SK-N-SH (cell line): ENCODE results near the gene MYO3A. TPM values are rescaled to one million over a fixed set of nuclear protein-coding genes. Genes with fewer than 3 reads are reported as not detected.

Experiments
- CTCF ChIA-PET: fragments of 300-600, 350-600 bp; formaldehyde crosslinking; extraction: SDS; loops from one replicate; lab custom pipeline; 2021; lab: Yijun Ruan, JAX
- POLR2A ChIA-PET: fragments of 350-600 bp; sonication (Branson Sonifier 250); formaldehyde crosslinking; extraction: SDS; loops from one replicate; lab custom pipeline; 2020; ENCODE audit warnings: antibody characterized with exemption, inconsistent platforms; lab: Yijun Ruan, JAX
- DNase-seq: peaks from one replicate; pipeline ENCODE4 v3.0.0; 2012
- H2AFZ ChIP-seq: fragments of 200-600 bp; sonication (generic); 2 replicates; pipeline ENCODE4 v1.8.1; 2016; ENCODE audit warnings: antibody characterized with exemption, mild to moderate bottlenecking, low read depth
- H3F3A ChIP-seq: fragments of 200-600 bp; sonication (generic); replicated peaks from 2 replicates; pipeline ENCODE3; 2016; ENCODE audit warnings: antibody characterized with exemption, mild to moderate bottlenecking; ENCODE audit not compliant: insufficient read depth
- H3K27ac ChIP-seq, 2 experiments: fragments of 200-500 bp in 1 of 2; fragments of 200-600 bp in 1 of 2; sonication (Bioruptor generic) in 1 of 2; sonication (generic), shearing (Covaris generic) in 1 of 2; 2 replicates each; pipeline versions ENCODE4 v1.5.1 to v1.6.1; 2014 to 2016; ENCODE audit warnings: low read depth in 2 of 2, inconsistent platforms in 1 of 2, low read length in 1 of 2, mild to moderate bottlenecking in 1 of 2, mixed read lengths in 1 of 2
- H3K27me3 ChIP-seq: fragments of 200-600 bp; sonication (generic), shearing (Covaris generic); 2 replicates; pipeline ENCODE4 v1.6.1; 2016; ENCODE audit warnings: mixed run types; ENCODE audit not compliant: insufficient read depth
- H3K36me3 ChIP-seq, 2 experiments: fragments of 200-500 bp in 1 of 2; fragments of 200-600 bp in 1 of 2; sonication (Bioruptor generic) in 1 of 2; sonication (generic) in 1 of 2; replicated peaks in 1 of 2; 2 replicates each; pipeline versions ENCODE3 to v1.5.1; 2014 to 2016; ENCODE audit warnings: low read length in 1 of 2, mild to moderate bottlenecking in 1 of 2; ENCODE audit not compliant: insufficient read depth in 2 of 2, control insufficient read depth in 1 of 2
- H3K4me1 ChIP-seq, 2 experiments: fragments of 200-500 bp in 1 of 2; fragments of 200-600 bp in 1 of 2; sonication (Bioruptor generic) in 1 of 2; sonication (generic), shearing (Covaris generic) in 1 of 2; 2 replicates each; pipeline versions ENCODE4 v1.5.1 to v1.6.1; 2014 to 2016; ENCODE audit warnings: low read depth in 1 of 2, low read length in 1 of 2, mixed run types in 1 of 2; ENCODE audit not compliant: insufficient read depth in 2 of 2, control insufficient read depth in 1 of 2
- H3K4me2 ChIP-seq: fragments of 200-600 bp; sonication (generic), shearing (Covaris generic); 2 replicates; pipeline ENCODE4 v1.6.1; 2017; ENCODE audit warnings: mixed run types
- H3K4me3 ChIP-seq, 2 experiments: fragments of 200-500 bp in 1 of 2; fragments of 200-600 bp in 1 of 2; sonication (Bioruptor generic) in 1 of 2; sonication (generic), shearing (Covaris generic) in 1 of 2; 2 replicates each; pipeline versions ENCODE4 v1.5.1 to v1.8.1; 2014 to 2016; ENCODE audit warnings: low read depth in 2 of 2, inconsistent platforms in 1 of 2, low read length in 1 of 2, mild to moderate bottlenecking in 1 of 2, mixed read lengths in 1 of 2, moderate library complexity in 1 of 2
- H3K79me2 ChIP-seq: fragments of 200-600 bp; sonication (generic); 2 replicates; pipeline ENCODE4 v1.8.1; 2017; ENCODE audit warnings: mild to moderate bottlenecking; ENCODE audit not compliant: insufficient read depth
- H3K9ac ChIP-seq: fragments of 200-600 bp; sonication (generic); 2 replicates; pipeline ENCODE4 v1.6.1; 2017; ENCODE audit warnings: mixed run types
- H3K9me2 ChIP-seq: fragments of 200-600 bp; sonication (generic); 2 replicates; pipeline ENCODE4 v1.6.1; 2017; ENCODE audit warnings: mixed run types
- H3K9me3 ChIP-seq: fragments of 200-600 bp; sonication (generic); 2 replicates; pipeline ENCODE4 v1.6.1; 2017; ENCODE audit warnings: mixed run types, mild to moderate bottlenecking, moderate library complexity
- H4K20me1 ChIP-seq: fragments of 200-600 bp; sonication (generic); 2 replicates; pipeline ENCODE4 v1.6.1; 2017; ENCODE audit warnings: mild to moderate bottlenecking, mixed run types; ENCODE audit not compliant: insufficient read depth
- CHD2 ChIP-seq: fragments of 150-350 bp; IDR thresholded peaks from 2 replicates; pipeline ENCODE4 v1.6.1; 2018; ENCODE audit warnings: low read length; ENCODE audit not compliant: partially characterized antibody
- EP300 ChIP-seq, 2 experiments: IDR thresholded peaks; 2 replicates each; pipeline versions ENCODE4 v1.4.0 to v1.6.1; 2012; ENCODE audit warnings: borderline replicate concordance in 1 of 2, low read depth in 1 of 2, low read length in 1 of 2
- EZH2phosphoT487 ChIP-seq: fragments of 200-600 bp; sonication (generic); IDR thresholded peaks from 2 replicates; pipeline ENCODE4 v1.6.1; 2017; ENCODE audit warnings: low read depth, mixed run types, mild to moderate bottlenecking, antibody characterized with exemption, moderate library complexity, borderline replicate concordance
- FOXM1 ChIP-seq: IDR thresholded peaks from 2 replicates; pipeline ENCODE4 v1.4.0; 2012; ENCODE audit warnings: low read depth, mild to moderate bottlenecking
- GATA2 ChIP-seq: sonication (generic); formaldehyde crosslinking; IDR thresholded peaks from 2 replicates; pipeline ENCODE4 v1.5.0; 2020; ENCODE audit warnings: mild to moderate bottlenecking, missing genetic modification reagents
- MEF2A ChIP-seq: IDR thresholded peaks from 2 replicates; pipeline ENCODE4 v1.4.0; 2012; ENCODE audit warnings: low read depth, borderline replicate concordance
- NFIC ChIP-seq: IDR thresholded peaks from 2 replicates; pipeline ENCODE4 v1.4.0; 2012; ENCODE audit warnings: borderline replicate concordance
- RAD21 ChIP-seq: IDR thresholded peaks from 2 replicates; pipeline ENCODE4 v1.6.1; 2012; ENCODE audit warnings: mild to moderate bottlenecking, low read length
- RXRA ChIP-seq: IDR thresholded peaks from 2 replicates; pipeline ENCODE4 v1.4.0; 2012; ENCODE audit warnings: low read depth, mild to moderate bottlenecking, borderline replicate concordance
- SMC3 ChIP-seq: IDR thresholded peaks from 2 replicates; pipeline ENCODE4 v1.6.1; 2012; ENCODE audit warnings: low read depth, low read length, improper control_type of control experiment
- TAF1 ChIP-seq: IDR thresholded peaks from 2 replicates; pipeline ENCODE4 v1.6.1; 2012; ENCODE audit warnings: low read depth, mild to moderate bottlenecking, low read length, moderate library complexity, borderline replicate concordance
- TEAD4 ChIP-seq: IDR thresholded peaks from 2 replicates; pipeline ENCODE4 v1.4.0; 2012; ENCODE audit warnings: mild to moderate bottlenecking, borderline replicate concordance; ENCODE audit not compliant: insufficient read depth
- USF1 ChIP-seq: IDR thresholded peaks from 2 replicates; pipeline ENCODE4 v1.4.0; 2012; ENCODE audit warnings: low read depth, borderline replicate concordance
- USF2 ChIP-seq: fragments of 150-350 bp; IDR thresholded peaks from 2 replicates; pipeline ENCODE4 v1.6.1; 2017; ENCODE audit warnings: antibody characterized with exemption, low read length, low read depth, borderline replicate concordance
- WGBS: methylation state at CpG from one replicate; pipeline ENCODE4 v1.1.6; 2017; ENCODE audit warnings: low lambda C conversion rate; 5-methylcytosine and 5-hydroxymethylcytosine counted together
- polyA plus RNA-seq, 3 experiments: library from polyadenylated mRNA; depleted of rRNA; stranded (reverse); fragments of >200 nt; gene quantifications; 2 replicates each; pipeline ENCODE4 v1.2.3, GENCODE V29; 2012
- TF ChIP-seq, protein P1 (sequence below): IDR thresholded peaks from 2 replicates; pipeline ENCODE4 v1.6.1; 2012; ENCODE audit warnings: mild to moderate bottlenecking, low read depth, low read length, moderate library complexity
- TF ChIP-seq, protein P2 (sequence below): fragments of 200-600 bp; sonication (generic); IDR thresholded peaks from 2 replicates; pipeline ENCODE4 v1.6.1; 2017; ENCODE audit warnings: antibody characterized with exemption, mild to moderate bottlenecking, moderate library complexity

Gene MYO3A
- polyA plus RNA-seq, 1 of the 3 experiments (the other 2 are of a cell fraction), result not detected

- ChIA-PET CTCF (no interaction called here), POLR2A (no interaction called here)
- WGBS, result 2% methylated on average over 5 of the region's 5 CpGs
These were observed 309.3 kb downstream of the MYO3A start for GRCh38 chr10:26243351-26243720.

More at GRCh38 chr10:26243351-26243720, 309.3 kb downstream of the MYO3A start:
- no peaks in the 10 kb centered on the region for H3K9me2 ChIP-seq
- no peak overlapping the region for H3K4me2 ChIP-seq
- no peaks in the 10 kb centered on the region for H3K79me2 ChIP-seq
- no peaks in the 10 kb centered on the region for H4K20me1 ChIP-seq
- DNase-seq, result no peak
- no peak for TF ChIP-seq TAF1
- no peak for TF ChIP-seq MEF2A
- no peak for TF ChIP-seq USF1
- TF ChIP-seq NFIC, result no peak
- TF ChIP-seq USF2, result no peak
- TF ChIP-seq TEAD4, result no peak
- no peak for TF ChIP-seq CHD2
- no peak for TF ChIP-seq RXRA
- TF ChIP-seq EP300 (IDR thresholded peaks at IDR 0.05; ENCODE audit: borderline replicate concordance in 1 of 2, low read depth in 1 of 2, low read length in 1 of 2), result no peak
- TF ChIP-seq SMC3, result no peak
- TF ChIP-seq GATA2 (CRISPR knock-in tag), result no peak
- TF ChIP-seq EZH2phosphoT487, result no peak
- no peak for TF ChIP-seq RAD21
- TF ChIP-seq, protein P1, sequence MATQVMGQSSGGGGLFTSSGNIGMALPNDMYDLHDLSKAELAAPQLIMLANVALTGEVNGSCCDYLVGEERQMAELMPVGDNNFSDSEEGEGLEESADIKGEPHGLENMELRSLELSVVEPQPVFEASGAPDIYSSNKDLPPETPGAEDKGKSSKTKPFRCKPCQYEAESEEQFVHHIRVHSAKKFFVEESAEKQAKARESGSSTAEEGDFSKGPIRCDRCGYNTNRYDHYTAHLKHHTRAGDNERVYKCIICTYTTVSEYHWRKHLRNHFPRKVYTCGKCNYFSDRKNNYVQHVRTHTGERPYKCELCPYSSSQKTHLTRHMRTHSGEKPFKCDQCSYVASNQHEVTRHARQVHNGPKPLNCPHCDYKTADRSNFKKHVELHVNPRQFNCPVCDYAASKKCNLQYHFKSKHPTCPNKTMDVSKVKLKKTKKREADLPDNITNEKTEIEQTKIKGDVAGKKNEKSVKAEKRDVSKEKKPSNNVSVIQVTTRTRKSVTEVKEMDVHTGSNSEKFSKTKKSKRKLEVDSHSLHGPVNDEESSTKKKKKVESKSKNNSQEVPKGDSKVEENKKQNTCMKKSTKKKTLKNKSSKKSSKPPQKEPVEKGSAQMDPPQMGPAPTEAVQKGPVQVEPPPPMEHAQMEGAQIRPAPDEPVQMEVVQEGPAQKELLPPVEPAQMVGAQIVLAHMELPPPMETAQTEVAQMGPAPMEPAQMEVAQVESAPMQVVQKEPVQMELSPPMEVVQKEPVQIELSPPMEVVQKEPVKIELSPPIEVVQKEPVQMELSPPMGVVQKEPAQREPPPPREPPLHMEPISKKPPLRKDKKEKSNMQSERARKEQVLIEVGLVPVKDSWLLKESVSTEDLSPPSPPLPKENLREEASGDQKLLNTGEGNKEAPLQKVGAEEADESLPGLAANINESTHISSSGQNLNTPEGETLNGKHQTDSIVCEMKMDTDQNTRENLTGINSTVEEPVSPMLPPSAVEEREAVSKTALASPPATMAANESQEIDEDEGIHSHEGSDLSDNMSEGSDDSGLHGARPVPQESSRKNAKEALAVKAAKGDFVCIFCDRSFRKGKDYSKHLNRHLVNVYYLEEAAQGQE, result no peak
- TF ChIP-seq, protein P2, sequence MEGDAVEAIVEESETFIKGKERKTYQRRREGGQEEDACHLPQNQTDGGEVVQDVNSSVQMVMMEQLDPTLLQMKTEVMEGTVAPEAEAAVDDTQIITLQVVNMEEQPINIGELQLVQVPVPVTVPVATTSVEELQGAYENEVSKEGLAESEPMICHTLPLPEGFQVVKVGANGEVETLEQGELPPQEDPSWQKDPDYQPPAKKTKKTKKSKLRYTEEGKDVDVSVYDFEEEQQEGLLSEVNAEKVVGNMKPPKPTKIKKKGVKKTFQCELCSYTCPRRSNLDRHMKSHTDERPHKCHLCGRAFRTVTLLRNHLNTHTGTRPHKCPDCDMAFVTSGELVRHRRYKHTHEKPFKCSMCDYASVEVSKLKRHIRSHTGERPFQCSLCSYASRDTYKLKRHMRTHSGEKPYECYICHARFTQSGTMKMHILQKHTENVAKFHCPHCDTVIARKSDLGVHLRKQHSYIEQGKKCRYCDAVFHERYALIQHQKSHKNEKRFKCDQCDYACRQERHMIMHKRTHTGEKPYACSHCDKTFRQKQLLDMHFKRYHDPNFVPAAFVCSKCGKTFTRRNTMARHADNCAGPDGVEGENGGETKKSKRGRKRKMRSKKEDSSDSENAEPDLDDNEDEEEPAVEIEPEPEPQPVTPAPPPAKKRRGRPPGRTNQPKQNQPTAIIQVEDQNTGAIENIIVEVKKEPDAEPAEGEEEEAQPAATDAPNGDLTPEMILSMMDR, result no peak
- TF ChIP-seq FOXM1, result no peak
- H3K4me1 ChIP-seq, result no peaks in the 10 kb centered on the region
- no peak overlapping the region for H3K27ac ChIP-seq
- no peaks in the 10 kb centered on the region for H3K9me3 ChIP-seq
- H3K4me3 ChIP-seq, result no peak overlapping the region
- H3K27me3 ChIP-seq, result no peaks in the 10 kb centered on the region
- no peak overlapping the region for H2AFZ ChIP-seq
- no peaks in the 10 kb centered on the region for H3F3A ChIP-seq
- no peak overlapping the region for H3K9ac ChIP-seq
- no peaks in the 10 kb centered on the region for H3K36me3 ChIP-seq
